Prostate gland (tissue), 2 donors: ENCODE measurements around the gene MRPL30. TPM values are rescaled to one million over a fixed set of nuclear protein-coding genes. Genes with fewer than 3 reads are reported as not detected.

Experiments used
- DNase-seq: peaks from one replicate; pipeline ENCODE4 v3.0.0-alpha.2; 2019; ENCODE audit warnings: low spot score
- H3K27ac ChIP-seq, 2 donors: fragments of 200-600 bp; sonication (generic); 2 replicates each; pipeline ENCODE4 v1.5.1; 2017 to 2019
- H3K27me3 ChIP-seq: fragments of 200-600 bp; sonication (generic); replicated peaks from 2 replicates; pipeline ENCODE4 v1.5.1; 2019; ENCODE audit not compliant: insufficient read depth
- H3K36me3 ChIP-seq, 2 donors: fragments of 200-600 bp; sonication (generic); 1 replicate in 1 of 2; 2 replicates in 1 of 2; pipeline versions ENCODE4 v1.5.1 to v1.8.1; 2017 to 2019
- H3K4me1 ChIP-seq: fragments of 200-600 bp; sonication (generic); replicated peaks from 2 replicates; pipeline ENCODE4 v1.5.1; 2019
- H3K4me3 ChIP-seq, 2 donors: fragments of 200-600 bp; sonication (generic); 2 replicates each; pipeline ENCODE4 v1.5.1; 2017 to 2019
- H3K9me3 ChIP-seq: fragments of 200-600 bp; sonication (generic); 2 replicates; pipeline ENCODE4 v1.5.1; 2017
- CTCF ChIP-seq, 4 experiments: fragments of 200-600 bp in 2 of 4; fragments of 450-650 bp in 2 of 4; sonication (generic) in 2 of 4; IDR thresholded peaks; 1 replicate in 3 of 4; 2 replicates in 1 of 4; pipeline ENCODE4 v1.5.1; 2016 to 2019; ENCODE audit warnings: antibody characterized with exemption in 4 of 4, mild to moderate bottlenecking in 2 of 4, moderate library complexity in 2 of 4
- POLR2A ChIP-seq: fragments of 450-650 bp; IDR thresholded peaks from one replicate; pipeline ENCODE4 v1.6.1; 2016; ENCODE audit warnings: antibody characterized with exemption, mild to moderate bottlenecking
- POLR2AphosphoS5 ChIP-seq: sonication (generic); formaldehyde crosslinking; IDR thresholded peaks from one replicate; pipeline ENCODE4 v1.6.1; 2017; ENCODE audit warnings: antibody characterized with exemption
- WGBS: methylation state at CpG from one replicate; pipeline ENCODE4 v1.1.5; 2018; 5-methylcytosine and 5-hydroxymethylcytosine counted together
- intact Hi-C: fragments of 100-400 bp; cut with DNase I; formaldehyde crosslinking; loops from one replicate; pipeline ENCODE4 v1.14.2; 2022
- total RNA-seq, 2 donors: library from RNA; depleted of rRNA; stranded (reverse); fragments of >200 nt; gene quantifications; one replicate each; pipeline ENCODE4 v1.1.0, GENCODE V29; 2016

The MRPL30 gene
- total RNA-seq, 2 donors from 2014 or later = 24.1 to 37.3 TPM

GRCh38 chr2:99153921-99154604, 26.9 kb upstream of the MRPL30 start:
- Histone ChIP-seq H3K27ac (peak overlapping the region; percentile 88 to 90), H3K4me1 (peaks cover 8% of the 10 kb centered on the region), H3K4me3 (peak overlapping the region; percentile 64 to 74), H3K27me3 (no peaks in the 10 kb centered on the region), H3K36me3 (no peaks in the 10 kb centered on the region), H3K9me3 (no peaks in the 10 kb centered on the region)
- WGBS = 36% methylated on average over 12 of the region's 12 CpGs
- intact Hi-C loops = no loop called here
- no peak for TF ChIP-seq POLR2A
- no peak for TF ChIP-seq CTCF (IDR thresholded peaks at IDR 0.05)
- no peak for TF ChIP-seq POLR2AphosphoS5
- DNase-seq = no peak

GRCh38 chr2:99154643-99155536, 26.1 kb upstream of the MRPL30 start, which contains the start of the genes LIPT1 and TSGA10:
LIPT1 (plus strand) TSS chr2:99154967; CDS start chr2:99161958, 6,991 bp downstream.
TSGA10 (minus strand) TSS chr2:99154942; CDS start chr2:99109439, 45,503 bp downstream.
- Histone ChIP-seq H3K4me3 (peak within 1 kb of the TSS; percentile 64 to 74), H3K36me3 (no peaks in the 10 kb centered on the region), H3K27ac (peak within 1 kb of the TSS; percentile 88 to 90), H3K4me1 (peaks cover 8% of the 10 kb centered on the region), H3K9me3 (no peaks in the 10 kb centered on the region), H3K27me3 (no peaks in the 10 kb centered on the region)
- DNase-seq = peak; percentile 91
- under 1% methylated on average over 49 of the region's 70 CpGs for WGBS
- intact Hi-C loops = no loop called here
- TF ChIP-seq POLR2A (peak; percentile 82), POLR2AphosphoS5 (peak; percentile 97), CTCF (IDR thresholded peaks at IDR 0.05) (peak in 2 of 4 experiments; percentile 13 to 30)

- Histone ChIP-seq H3K27ac (no peak overlapping the region), H3K4me1 (peaks cover 8% of the 10 kb centered on the region), H3K9me3 (no peaks in the 10 kb centered on the region), H3K36me3 (no peaks in the 10 kb centered on the region), H3K4me3 (no peak overlapping the region), H3K27me3 (no peaks in the 10 kb centered on the region)
- WGBS = 76% methylated on average over 1 of the region's 1 CpG
- no peak for DNase-seq
- intact Hi-C loops = no loop called here
- TF ChIP-seq POLR2A (no peak), CTCF (IDR thresholded peaks at IDR 0.05) (no peak), POLR2AphosphoS5 (no peak)
Observed at GRCh38 chr2:99156891-99157290, 24.1 kb upstream of the MRPL30 start.

GRCh38 chr2:99158599-99158998, 22.4 kb upstream of the MRPL30 start:
- intact Hi-C loops = no loop called here
- Histone ChIP-seq H3K27ac (no peak overlapping the region), H3K4me3 (no peak overlapping the region), H3K4me1 (peaks cover 8% of the 10 kb centered on the region), H3K9me3 (no peaks in the 10 kb centered on the region), H3K27me3 (no peaks in the 10 kb centered on the region), H3K36me3 (peaks cover 0 to 7% of the 10 kb centered on the region in 2 donors)
- TF ChIP-seq CTCF (IDR thresholded peaks at IDR 0.05) = no peak
- no peak for TF ChIP-seq POLR2AphosphoS5
- TF ChIP-seq POLR2A = no peak
- DNase-seq = no peak
- 89% methylated on average over 5 of the region's 5 CpGs for WGBS
